GM21381 (cell line): Measurements from ENCODE around the gene SIPA1L3.

Experiments used
- ATAC-seq: cut with Tn5 transposase; IDR thresholded peaks from one replicate; pipeline ENCODE4 v1.9.1; 2021; ENCODE audit warnings: mild to moderate bottlenecking, moderate library complexity; ENCODE audit not compliant: unreplicated experiment

SIPA1L3 gene

DNA sequence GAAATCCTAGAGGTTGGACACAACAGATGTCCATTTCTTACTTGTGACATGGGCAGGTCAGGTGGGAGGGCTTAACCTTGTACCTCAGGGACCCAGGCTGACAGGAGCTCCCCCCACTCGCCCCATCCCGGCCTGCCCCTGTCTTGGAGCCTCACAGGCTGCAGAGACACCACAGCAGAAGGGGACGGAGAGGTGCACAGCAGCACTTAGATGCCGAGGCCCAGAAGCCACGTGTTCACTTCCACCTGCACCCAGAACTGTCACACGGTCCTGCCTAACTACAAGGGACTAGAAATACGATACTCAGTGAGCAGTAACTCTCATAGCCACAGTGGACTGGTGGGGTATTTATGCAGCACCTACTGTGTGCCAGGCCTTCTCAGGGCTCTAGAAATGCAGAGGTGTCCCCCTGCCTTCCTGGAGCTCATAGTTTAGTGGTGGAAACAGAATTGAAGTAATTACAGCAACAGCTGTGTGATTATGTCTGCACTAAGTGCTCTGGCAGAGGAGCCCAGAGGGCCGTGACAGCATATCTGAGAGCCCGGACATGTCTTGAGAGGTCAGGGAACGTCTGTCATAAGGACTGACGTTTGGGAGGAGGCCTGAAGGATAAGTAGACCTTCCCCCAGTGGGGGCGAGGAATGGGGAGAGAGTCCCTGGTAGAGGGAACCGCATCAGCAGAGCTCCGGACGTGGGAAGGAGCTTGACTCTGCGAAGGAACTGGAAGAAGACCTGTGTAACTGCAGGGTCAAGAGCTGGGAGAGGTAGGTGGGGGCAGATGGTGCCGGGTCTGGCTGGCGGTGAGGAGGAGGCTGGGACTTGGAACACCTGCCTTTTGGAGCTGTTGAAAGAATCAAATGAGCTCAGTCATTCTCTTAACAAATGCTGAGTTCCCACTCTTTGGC is 130.0 kb downstream of the SIPA1L3 start:
- no peak for ATAC-seq

DNA sequence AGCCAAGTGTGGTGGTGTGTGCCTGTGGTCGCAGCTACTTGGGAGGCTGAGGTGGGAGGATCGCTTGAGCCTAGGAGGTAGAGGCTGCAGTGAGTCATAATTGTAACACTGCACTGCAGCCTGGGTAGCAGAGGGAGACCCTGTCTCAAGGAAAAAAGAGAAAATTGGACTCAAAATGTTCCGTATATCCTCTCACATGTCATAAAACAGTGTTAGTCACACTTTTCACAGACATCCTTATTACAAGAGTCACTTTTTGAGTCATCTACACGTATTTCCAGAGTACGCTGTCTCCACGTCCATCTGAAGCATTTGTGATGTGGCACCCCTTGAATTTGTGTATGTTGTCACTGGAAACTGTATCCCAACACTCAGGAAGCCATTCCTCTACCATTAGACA is 133.0 kb downstream of the SIPA1L3 start:
- no peak for ATAC-seq

DNA sequence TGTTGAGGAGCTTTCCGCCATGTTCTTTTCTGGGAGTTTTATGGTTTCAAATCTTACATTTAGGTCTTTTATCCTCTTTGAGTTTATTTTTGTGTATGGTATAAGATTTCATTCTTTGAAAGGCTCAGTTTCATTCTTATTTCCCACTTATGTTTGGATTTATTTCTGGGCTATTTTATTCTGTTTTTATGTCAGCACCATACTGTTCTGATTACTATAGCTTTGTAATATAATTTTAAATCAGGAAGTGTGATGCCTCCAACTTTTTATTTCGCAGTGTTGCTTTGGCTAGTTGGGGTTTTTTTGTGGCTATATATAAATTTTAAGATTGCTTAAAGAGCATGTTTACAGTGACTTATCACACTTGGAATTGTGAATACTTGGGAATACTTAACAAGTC is 135.1 kb downstream of the SIPA1L3 start:
- no peak for ATAC-seq

DNA sequence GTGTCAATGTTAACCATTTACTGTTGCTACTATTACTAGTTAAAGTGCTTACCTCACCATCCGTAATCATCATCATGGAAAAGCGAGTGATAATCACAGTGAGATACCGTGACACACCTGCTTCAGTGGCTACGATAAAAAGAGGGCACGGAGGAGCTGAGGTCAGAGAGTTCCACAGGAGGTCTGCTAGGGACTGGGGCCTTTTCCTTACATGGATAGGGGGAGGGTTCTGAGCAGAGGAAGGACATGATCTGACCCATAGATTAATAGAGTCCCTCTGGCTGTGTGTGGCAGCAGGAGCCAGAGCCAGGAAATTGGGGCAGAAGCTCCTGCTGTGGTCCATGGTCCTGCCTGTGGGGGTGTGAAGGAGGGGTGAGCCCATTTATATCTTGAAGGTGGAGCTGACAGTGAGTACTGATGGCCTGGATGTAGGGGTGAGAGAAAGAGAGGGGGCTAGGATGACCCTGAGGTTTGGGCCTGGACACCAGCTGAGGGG is 136.7 kb downstream of the SIPA1L3 start:
- ATAC-seq = no peak

DNA sequence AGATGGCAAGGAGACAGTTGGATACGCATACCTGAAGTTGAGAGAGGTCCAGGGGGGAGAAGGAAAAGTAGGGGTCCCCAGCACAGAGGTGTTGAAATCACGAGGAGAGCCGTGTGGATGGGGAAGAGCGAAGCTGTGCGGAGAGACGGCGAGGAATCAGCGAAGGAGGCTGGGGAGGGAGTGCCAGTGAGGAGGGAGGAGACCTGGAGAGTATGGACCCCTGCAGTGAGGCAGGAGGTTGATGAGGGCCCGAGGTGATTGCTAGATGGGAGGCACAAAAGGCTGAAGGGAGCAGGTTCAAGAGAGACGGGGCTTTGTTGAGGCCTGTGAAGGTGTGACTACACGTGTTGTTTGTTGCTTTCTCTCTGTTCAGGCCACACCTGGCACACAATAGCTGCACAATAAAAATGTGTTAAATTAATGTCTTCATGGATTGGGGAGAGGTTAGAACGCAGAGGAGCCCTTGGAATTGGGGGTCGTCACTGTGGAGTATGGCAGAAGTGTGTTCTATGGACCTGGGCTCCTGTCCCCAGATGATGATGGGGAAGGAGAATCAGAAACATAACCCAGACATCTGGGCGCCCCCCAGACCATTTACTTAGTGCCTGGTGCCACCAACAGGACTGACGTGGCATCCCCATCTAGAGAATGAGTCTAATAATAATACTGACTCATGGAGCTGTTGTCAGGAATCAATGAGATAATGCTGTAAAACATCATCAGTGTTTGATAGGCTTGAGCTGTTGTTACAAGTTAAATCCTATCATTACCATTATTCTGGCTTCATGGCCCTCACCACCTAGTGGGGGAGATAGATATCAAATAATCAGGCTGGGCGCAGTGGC is 137.5 kb downstream of the SIPA1L3 start:
- no peak for ATAC-seq

DNA sequence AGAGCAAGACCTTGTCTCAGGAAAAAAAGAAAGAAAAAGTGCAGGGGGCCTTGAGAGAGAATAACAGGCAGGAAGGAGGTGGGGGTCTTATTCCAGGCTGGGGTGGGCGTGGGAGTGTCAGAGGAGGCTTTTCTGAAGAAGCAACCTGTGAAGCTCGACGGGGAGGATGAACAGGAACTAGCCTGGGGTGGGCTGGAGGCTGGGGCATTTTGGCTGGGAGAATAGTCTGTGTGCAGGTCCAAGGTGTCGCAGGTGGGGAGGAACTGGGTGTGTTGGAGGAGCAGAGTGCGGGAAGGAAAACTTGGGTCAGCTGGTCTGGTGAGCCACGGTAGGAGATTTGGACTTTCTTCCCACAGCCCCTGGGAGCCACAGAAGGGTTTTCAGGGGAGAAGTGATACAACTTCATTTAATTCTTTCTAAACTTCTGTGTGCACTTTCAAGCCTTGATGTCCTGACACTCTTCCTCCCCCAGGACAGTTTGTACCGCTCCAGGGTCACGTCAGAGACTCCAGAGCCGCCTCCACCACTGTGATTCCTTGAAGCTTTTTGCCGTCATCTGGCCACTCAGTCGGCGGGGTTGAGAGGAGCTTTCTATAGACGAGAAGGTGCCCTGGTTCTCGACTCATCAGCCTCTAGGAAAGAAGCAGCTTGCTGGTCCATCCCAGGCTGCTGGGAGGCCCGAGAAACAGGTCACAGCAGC is 138.7 kb downstream of the SIPA1L3 start:
- no peak for ATAC-seq

DNA sequence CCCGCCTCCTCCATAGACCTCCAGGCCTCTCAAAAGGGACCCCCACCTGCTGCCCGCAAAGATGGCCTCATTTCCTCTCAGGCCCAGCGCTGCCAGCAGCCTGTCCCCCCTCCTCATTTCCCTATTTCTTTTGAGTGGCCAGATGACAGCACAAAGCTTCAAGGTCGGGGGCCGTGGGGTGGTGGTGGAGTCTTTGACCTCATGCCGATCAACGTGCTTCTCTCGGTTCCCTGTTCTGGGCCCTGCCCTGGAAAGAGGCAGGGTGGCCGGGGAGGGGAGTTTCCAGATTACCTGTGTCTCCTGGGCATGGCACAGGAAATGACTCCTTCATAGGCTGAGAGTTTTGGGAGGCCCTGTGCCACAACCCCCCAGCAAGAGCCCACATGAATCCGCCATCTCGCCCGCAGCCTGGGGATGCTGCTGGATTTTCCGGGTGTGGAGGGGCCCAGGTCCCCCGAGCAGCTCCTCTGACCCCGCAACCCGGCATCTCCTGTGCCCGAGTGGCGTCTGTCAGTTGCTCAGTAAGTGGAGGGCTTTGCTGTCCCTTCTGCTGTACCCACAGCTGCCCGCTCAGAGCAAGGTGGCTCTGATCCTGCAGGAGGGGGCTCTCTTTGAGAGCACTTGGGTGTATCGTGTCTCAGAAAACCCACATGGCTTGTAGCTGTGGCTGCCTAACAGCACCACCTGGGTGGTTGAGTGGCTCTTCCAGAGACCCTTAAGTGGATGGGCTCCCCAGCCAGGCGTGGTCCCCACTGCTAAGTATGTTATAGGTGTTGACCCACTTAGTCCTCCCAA is 139.4 kb downstream of the SIPA1L3 start:
- no peak for ATAC-seq

DNA sequence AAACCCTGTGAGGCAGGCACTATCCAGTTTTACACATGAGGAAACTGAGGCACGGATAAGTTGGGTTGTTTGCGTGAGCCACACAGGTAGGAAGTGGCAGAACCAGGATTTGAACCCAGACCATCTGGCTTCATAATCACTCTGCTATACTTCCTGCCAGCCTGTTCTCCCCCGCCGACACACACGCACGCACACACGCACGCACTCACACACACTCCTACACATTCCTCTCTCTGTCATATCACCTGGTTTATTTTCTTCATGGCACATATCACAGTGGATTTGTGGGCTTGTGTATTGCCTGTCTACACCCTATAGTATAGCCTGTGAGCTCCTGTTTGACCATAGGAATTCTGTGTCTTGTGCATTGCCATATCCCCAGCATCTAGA is 140.0 kb downstream of the SIPA1L3 start:
- no peak for ATAC-seq

DNA sequence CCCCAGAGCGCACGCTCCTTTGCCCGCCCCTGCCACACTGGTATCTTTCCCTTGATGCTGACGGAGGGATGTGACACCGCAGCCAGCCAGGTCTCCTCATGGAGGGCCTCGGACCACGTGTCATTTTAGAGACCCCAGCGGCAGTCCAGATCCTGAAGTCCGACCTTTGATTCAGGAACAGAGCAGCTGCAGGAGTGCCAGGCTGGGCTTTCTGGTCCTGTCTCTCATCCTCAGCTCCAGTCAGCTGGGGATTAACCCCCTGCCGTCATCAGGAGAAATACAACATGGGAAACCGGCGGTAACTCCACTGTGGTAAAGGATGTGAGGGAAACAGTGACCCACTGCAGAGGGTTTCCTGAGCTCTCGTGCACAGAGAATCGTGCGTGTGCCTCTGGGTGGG is 140.6 kb downstream of the SIPA1L3 start:
- ATAC-seq = no peak

DNA sequence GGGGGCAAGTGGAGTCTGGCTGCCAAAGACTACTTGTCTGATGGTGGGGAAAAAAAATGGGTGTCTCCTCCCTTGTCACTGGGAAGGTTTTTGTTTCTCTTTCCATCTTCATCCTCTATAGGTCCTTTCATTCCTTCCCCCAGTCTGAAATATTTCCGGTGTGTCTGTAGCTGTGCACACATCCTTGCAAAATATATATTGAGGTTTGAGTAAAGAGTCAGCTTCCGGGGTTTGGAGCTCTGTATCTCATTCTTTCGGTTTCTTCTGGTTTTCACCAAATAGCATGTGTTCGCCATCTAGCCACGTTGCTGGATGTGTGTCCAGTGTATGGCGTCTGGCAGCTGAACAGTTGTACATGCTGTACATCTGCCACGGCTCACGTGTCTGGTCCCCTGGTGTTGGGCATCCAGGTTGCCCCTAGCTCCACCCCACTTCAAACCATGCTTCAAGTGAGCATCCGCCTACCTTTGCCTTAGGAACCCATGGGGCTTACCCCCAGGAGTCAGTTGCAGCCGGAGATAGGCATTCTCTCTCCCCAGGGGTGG is 142.2 kb downstream of the SIPA1L3 start:
- peak; percentile 42 for ATAC-seq

DNA sequence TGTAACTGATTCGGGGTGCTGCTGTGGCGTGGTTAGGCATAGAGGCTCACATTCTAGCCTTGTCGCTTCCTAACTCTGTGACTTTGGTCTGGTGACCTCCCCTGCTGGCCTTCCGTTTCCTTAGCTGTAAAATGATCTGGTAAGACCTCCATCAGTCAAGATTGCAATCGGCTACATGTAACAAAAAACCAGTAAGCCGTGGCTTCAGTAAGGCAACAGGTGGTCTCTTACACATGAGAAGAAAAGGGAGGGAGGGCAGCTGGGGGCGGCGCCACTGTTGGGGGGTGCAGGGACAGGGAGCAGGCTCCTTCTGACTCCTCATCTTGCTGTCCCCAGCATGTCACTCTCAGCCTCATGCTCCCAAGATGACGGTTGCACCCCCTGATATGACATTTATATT is 148.0 kb downstream of the SIPA1L3 start:
- ATAC-seq = no peak

DNA sequence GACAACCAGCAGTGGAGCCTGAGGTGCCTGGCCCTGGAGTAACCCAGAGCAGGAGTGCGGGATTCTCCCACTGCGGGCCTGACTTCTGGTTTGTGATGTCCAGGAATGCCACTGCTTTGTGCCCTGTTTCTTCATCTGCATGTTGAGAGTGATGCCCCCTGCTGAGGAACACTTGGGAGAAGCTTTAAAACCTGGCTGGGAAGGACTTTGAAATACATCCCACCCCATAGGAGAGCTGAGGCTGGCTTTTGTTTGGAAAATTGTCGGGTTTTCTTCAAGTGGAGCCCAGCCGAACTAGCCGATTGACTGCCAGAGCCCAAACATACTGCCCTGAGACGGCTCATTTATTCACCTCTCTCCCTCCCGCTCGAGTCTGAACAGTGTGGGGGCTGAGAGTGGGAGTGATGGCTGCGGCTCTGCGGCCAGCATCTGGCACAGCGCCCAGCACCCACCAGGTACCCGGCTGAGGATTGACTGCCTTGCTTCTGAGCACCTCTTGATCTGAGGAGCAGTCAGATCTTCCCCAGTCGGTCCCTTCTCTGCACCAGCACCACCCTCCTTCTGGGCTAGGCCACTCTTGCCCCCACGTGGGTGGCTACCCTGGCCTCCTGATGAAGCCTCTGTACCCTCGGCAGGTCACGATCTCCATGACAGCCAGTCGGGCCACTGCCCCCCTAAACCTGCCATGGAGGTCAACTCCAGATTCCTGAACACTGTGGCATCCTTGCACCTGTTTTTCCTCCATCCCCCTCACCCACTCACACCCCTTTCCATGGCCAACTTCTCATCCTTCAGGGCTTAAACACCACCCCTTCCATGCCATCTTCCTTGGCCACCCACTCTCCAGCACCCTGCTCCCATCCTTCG is 148.9 kb downstream of the SIPA1L3 start:
- ATAC-seq = no peak

DNA sequence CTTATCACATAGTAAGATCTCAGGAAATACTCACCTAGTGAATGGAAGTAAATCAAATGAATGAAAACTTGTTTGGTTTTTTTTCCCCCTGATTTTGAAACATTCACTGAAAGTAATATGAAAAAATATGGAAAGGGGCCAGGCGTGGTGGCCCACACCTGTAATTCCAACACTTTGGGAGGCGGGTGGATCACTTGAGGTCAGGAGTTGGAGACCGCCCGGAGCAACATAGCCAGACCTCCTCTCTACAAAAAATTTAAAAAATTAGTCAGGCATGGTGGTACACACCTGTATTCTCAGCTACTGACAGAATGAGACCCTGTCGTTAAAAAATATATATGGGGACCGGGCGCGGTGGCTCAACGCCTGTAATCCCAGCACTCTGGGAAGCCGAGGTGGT is 149.6 kb downstream of the SIPA1L3 start:
- no peak for ATAC-seq

DNA sequence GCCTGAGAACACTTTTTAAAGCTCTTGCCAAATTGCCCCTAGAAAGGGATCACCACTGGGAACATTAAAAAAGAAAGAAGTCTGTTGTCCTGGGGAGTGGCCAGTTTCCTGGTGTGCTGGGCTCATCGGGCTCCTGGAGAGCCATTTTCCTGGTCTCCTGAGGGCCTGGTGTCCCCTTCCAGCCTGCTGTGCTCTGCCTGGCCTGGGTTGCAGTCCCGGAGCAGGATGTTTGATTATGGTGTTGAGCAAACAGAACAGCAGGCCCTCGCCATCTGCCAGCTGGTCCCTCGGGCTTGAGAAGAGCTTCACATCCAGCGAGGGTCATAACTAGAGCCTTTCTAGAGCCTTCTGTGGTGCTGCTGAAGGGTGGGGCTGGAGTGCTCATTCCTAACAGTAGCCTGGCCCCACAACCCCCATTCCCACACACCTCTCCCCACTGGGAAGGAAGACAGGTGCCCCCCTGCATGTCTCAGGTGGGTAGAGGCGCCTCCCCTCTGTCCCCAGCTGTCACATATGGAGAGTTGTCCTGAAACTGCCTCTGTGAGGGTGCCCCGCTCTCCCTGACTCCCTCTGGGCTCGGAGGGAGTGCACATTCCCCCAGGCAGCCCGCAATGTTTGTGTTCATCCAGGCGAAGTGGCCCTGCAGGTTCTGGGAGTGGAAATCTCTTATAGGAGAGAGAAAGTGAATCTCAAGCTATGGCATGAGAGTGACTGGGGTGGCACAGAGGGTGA is 151.1 kb downstream of the SIPA1L3 start:
- no peak for ATAC-seq

DNA sequence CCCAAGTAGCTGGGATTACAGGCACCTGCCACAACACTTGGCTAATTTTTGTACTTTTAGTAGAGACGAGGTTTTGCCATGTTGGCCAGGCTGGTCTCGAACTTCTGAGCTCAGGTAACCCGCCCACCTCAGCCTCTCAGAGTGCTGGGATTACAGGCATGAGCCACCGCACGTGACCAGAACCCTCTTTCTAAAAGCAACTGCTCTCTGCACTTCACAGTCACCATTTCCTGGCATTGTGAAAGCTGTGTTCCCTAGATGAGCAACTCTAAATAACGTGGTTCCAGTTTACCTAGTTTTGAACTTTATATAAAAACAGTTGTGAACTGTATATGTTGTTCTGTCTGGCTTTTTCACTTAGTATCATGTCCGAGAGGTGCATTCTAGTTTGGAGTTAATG is 152.9 kb downstream of the SIPA1L3 start:
- no peak for ATAC-seq

DNA sequence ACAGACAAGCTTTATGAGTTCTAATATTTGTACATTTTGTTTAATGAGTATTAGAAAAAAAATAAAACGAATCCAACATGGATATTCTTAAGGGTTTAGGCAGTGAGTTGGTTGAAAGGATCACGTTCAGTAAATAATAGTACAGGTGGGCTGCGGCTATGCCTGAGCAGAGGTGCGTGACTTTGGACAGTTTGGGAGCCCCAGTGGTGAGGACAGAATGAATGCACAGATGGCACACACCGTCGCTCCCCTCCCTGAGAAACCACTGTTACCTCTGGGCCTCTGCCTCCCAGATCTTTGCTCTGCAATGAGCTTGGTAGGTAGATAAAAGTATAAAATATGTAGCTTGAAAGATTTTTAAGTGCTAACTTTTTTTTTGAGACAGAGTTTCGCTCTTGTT is 153.3 kb downstream of the SIPA1L3 start:
- ATAC-seq = no peak

DNA sequence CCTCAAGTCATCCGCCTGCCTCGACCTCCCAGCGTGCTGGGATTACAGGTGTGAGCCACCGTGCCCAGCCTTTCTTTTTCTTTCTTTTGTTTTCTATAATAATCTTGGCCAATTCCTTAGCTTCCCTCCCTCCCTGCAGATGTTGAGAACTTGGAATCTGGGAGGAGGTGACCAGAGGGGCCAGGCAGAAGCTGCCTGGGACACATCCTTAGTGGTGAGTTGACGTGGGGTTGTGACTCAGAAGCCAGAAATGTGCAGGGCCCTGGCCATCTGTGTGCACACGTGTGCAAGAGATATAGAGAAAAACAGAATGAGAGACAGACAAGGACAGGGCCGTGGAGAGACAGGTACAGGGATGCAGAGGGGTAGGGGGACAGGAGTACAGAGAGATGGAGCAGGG is 154.3 kb downstream of the SIPA1L3 start:
- no peak for ATAC-seq

DNA sequence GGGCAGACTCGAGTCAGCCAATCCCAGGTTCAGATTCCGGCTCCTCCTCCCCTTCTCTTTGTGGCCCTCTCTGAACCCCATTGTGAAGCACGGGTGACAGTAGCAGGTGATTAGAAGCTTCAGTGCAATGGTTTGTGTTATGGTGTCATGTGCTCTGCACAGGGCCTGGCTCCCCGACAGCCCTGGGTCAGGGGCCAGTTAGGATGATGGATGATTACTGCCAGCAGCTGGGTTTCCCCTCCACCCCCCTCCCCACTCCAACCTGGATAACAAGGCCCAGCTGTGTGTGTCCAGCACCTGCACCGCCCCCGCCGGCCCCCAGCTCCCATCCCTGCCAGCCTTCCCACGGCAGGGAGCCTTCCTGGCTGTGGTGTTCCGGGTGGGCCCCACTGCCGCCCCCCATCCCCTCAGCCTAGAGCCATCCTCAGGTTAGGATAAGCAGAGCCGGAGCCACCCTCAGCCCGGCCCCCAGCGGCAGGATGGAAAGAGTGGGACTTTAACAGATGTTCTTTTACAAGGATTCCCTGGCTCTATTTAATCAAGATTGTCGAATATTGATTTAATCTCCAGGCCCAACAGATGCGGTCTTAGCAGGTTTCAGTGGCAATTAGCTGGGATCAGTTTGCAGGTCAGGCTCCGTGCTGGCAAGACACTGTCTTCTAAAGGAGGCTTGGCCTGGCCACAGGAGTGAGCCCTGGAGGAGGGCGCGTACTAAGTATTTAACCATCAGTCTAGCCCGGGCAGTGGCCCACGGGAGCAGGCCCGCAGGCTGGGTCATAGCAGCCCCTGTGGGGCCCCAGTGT is 156.2 kb downstream of the SIPA1L3 start:
- ATAC-seq = no peak
